AG04450 (cell line): ENCODE results near the gene ASAP3. TPM values are rescaled to one million over a fixed set of nuclear protein-coding genes. Genes with fewer than 3 reads are reported as not detected.

Source experiments
- CTCF ChIA-PET: fragments of 300-600, 350-600 bp; formaldehyde crosslinking; extraction: SDS; loops from one replicate; lab custom pipeline; 2022; ENCODE audit warnings: antibody characterized with exemption, inconsistent platforms; lab: Charles Lee
- POLR2A ChIA-PET: fragments of 350-600 bp; formaldehyde crosslinking; extraction: SDS; loops from one replicate; lab custom pipeline; 2021; ENCODE audit warnings: antibody characterized with exemption, inconsistent platforms; lab: Yijun Ruan, JAX
- DNase-seq: peaks from one replicate; pipeline ENCODE4 v3.0.0-alpha.2; 2011; ENCODE audit warnings: low read depth, low spot score
- H3K27ac ChIP-seq: one replicate; pipeline ENCODE4 v1.5.1; 2012; ENCODE audit warnings: low read depth, low read length, control low read depth
- H3K27me3 ChIP-seq: one replicate; pipeline ENCODE4 v1.6.0; 2012; ENCODE audit warnings: low read length; ENCODE audit not compliant: control insufficient read depth, insufficient read depth
- H3K4me3 ChIP-seq: 2 replicates; pipeline ENCODE4 v1.5.1; 2011; ENCODE audit warnings: mild to moderate bottlenecking, low read depth, low read length, control low read depth
- H3K9me3 ChIP-seq: 2 replicates; pipeline ENCODE4 v1.5.1; 2012; ENCODE audit warnings: low read length; ENCODE audit not compliant: control insufficient read depth, insufficient read depth
- polyA plus RNA-seq: library from polyadenylated mRNA; depleted of rRNA; stranded (reverse); fragments of >200 nt; gene quantifications from 2 replicates; pipeline ENCODE4 v1.2.3, GENCODE V29; 2011
- TF ChIP-seq, protein P1 (sequence below): IDR thresholded peaks from 2 replicates; pipeline ENCODE4 v1.5.1; 2011; ENCODE audit warnings: low read depth, low read length, control low read depth, inconsistent platforms

The ASAP3 gene
- polyA plus RNA-seq, 1 experiment, result 25.5 TPM

DNA sequence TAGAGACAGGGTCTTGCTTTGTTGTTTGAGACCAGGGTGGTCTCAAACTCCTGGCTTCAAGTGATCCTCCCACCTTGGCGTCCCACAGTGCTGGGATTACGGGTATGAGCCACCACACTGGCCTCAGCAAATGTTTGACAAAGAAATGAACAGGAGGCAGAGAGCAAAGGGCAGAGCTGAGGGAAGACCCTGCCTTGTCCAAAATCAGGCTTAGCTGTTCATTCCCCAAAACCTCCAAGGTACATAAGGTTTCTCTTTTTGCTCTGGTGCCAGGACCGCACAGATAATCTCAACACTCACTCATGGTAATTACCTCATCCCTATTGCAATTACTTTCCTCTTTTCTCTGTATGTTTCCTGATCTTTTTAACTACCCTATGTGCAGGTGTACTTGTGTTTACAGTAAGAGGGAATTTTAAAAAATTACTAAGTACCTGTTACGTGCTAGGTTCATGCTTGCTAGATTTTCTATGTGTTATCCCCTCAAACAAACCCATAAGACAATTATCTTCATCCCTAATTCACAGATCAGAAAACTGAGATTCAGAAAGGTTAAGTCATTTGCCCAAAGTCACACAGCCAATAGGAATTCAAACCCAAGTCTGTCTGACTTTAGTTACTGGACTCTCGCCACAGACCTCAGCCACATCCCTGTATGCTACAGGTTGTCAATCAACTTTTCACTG lies 11.5 kb downstream of the ASAP3 start:
- ChIA-PET CTCF (no interaction called here), POLR2A (no interaction called here)
- Histone ChIP-seq H3K27me3 (no peaks in the 10 kb centered on the region), H3K27ac (no peak overlapping the region), H3K9me3 (no peaks in the 10 kb centered on the region; the same call in 1 of the 2 replicates), H3K4me3 (no peak overlapping the region)
- DNase-seq, result no peak
- TF ChIP-seq, protein P1, sequence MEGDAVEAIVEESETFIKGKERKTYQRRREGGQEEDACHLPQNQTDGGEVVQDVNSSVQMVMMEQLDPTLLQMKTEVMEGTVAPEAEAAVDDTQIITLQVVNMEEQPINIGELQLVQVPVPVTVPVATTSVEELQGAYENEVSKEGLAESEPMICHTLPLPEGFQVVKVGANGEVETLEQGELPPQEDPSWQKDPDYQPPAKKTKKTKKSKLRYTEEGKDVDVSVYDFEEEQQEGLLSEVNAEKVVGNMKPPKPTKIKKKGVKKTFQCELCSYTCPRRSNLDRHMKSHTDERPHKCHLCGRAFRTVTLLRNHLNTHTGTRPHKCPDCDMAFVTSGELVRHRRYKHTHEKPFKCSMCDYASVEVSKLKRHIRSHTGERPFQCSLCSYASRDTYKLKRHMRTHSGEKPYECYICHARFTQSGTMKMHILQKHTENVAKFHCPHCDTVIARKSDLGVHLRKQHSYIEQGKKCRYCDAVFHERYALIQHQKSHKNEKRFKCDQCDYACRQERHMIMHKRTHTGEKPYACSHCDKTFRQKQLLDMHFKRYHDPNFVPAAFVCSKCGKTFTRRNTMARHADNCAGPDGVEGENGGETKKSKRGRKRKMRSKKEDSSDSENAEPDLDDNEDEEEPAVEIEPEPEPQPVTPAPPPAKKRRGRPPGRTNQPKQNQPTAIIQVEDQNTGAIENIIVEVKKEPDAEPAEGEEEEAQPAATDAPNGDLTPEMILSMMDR, result no peak

DNA sequence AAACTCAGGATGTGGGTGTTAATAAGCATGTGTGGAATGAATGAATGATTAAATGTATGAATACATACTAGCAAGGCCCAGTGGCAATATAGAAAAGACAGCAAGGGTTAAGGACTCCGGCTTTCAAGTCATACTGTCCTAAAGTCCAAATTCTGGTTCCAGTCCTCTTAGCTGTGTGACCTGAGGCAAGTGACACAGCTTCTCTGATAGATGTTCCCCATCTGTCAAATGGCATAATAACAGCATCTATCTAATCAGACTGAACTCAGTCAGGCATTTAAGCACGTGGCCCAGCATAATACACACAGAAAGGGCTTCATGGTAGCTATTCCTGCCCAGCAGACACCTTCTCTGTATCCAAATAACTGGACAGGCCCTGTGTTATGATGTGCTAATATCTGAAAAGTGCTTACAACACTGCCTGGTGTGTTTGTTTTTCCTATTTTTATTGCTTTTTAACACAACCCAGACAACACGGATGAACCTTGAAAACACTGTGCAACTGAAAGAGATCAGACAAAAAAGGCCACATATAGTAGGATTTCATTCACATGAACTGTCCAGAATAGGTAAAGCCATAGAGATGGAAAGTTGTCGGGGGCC lies 12.4 kb downstream of the ASAP3 start:
- Histone ChIP-seq H3K4me3 (no peak overlapping the region), H3K9me3 (no peaks in the 10 kb centered on the region; the same call in 1 of the 2 replicates), H3K27ac (no peak overlapping the region), H3K27me3 (no peaks in the 10 kb centered on the region)
- ChIA-PET CTCF (no interaction called here), POLR2A (no interaction called here)
- no peak for DNase-seq
- TF ChIP-seq, protein P1, result no peak

GRCh38 chr1:23470282-23471070 lies 13.5 kb downstream of the ASAP3 start:
- CTCF ChIA-PET, result interaction anchor here (0.6 kb wide), 1 partner anchor 141 kb away, joined by 5 read pairs; no protein-coding TSS in a partner anchor
- TF ChIP-seq, protein P1, result no peak
- Histone ChIP-seq H3K4me3 (no peak overlapping the region), H3K27ac (peak overlapping the region; percentile 57), H3K9me3 (no peaks in the 10 kb centered on the region; the same call in 1 of the 2 replicates), H3K27me3 (no peaks in the 10 kb centered on the region)
- no peak for DNase-seq
- POLR2A ChIA-PET, result no interaction called here

GRCh38 chr1:23469372-23469982 lies 14.5 kb downstream of the ASAP3 start:
- Histone ChIP-seq H3K27ac (no peak overlapping the region), H3K9me3 (no peaks in the 10 kb centered on the region; the same call in 1 of the 2 replicates), H3K27me3 (no peaks in the 10 kb centered on the region), H3K4me3 (no peak overlapping the region)
- ChIA-PET CTCF (no interaction called here), POLR2A (no interaction called here)
- TF ChIP-seq, protein P1, result no peak
- no peak for DNase-seq
